D721Med (cell line): ENCODE results near the gene LZTR1.

Source experiments
- DNase-seq: peaks from one replicate; pipeline ENCODE4 v3.0.0; 2011; ENCODE audit warnings: low spot score; ENCODE audit not compliant: insufficient read length
- FAIRE-seq: peaks from 2 replicates; lab custom pipeline; 2011; peaks lifted over from hg19 to GRCh38; lab: Jason Lieb, UNC
- CTCF ChIP-seq: IDR thresholded peaks from 2 replicates; pipeline ENCODE4 v1.5.1; 2012; ENCODE audit warnings: mild to moderate bottlenecking, control low read depth; ENCODE audit not compliant: insufficient read depth; ENCODE audit errors: missing control alignments

LZTR1 gene

GRCh38 chr22:20964799-20965103 is 17.3 kb upstream of the LZTR1 start:
- DNase-seq (no peak), FAIRE-seq (no peak)
- no peak for TF ChIP-seq CTCF

GRCh38 chr22:20965104-20965887 is 16.8 kb upstream of the LZTR1 start:
- no peak for FAIRE-seq
- no peak for TF ChIP-seq CTCF
- DNase-seq, result no peak

GRCh38 chr22:20965888-20966855 is 15.9 kb upstream of the LZTR1 start:
- no peak for FAIRE-seq
- DNase-seq, result no peak
- no peak for TF ChIP-seq CTCF

GRCh38 chr22:20966883-20967696 is 15.0 kb upstream of the LZTR1 start, which contains the start of gene AIFM3:
Gene AIFM3, plus strand, starts transcription at chr22:20967255. Its CDS starts 690 bp downstream, at chr22:20967945.
- FAIRE-seq, result no peak
- no peak for DNase-seq
- TF ChIP-seq CTCF, result no peak

- TF ChIP-seq CTCF, result no peak
- no peak for DNase-seq
- FAIRE-seq, result no peak
These were observed 14.3 kb upstream of the LZTR1 start for GRCh38 chr22:20967697-20968211.

GRCh38 chr22:20968281-20968977 is 13.7 kb upstream of the LZTR1 start:
- no peak for TF ChIP-seq CTCF

More at GRCh38 chr22:20968281-20968977, 13.7 kb upstream of the LZTR1 start:
- DNase-seq (no peak), FAIRE-seq (no peak)
